T1000 (cell line): ENCODE measurements around the gene CDH4.

ENCODE experiments used
- DNase-seq: peaks from one replicate; lab custom pipeline; 2025; ENCODE audit warnings: mixed read lengths; lab: John Stamatoyannopoulos, UW

CDH4 gene

GRCh38 chr20:61356196-61356595, 104.1 kb downstream of the CDH4 start:
- DNase-seq, result no peak

GRCh38 chr20:61357119-61357518, 105.1 kb downstream of the CDH4 start:
- no peak for DNase-seq

- DNase-seq, result no peak
Measured at GRCh38 chr20:61359254-61359653, 107.2 kb downstream of the CDH4 start.

GRCh38 chr20:61360296-61360695, 108.2 kb downstream of the CDH4 start:
- DNase-seq, result no peak

- DNase-seq, result no peak
Measured at GRCh38 chr20:61360940-61361339, 108.9 kb downstream of the CDH4 start.

GRCh38 chr20:61361501-61361900, 109.4 kb downstream of the CDH4 start:
- DNase-seq, result no peak

GRCh38 chr20:61364147-61364546, 112.1 kb downstream of the CDH4 start:
- DNase-seq, result no peak

GRCh38 chr20:61366914-61367313, 114.9 kb downstream of the CDH4 start:
- no peak for DNase-seq

GRCh38 chr20:61369731-61370520, 117.9 kb downstream of the CDH4 start:
- DNase-seq, result no peak

- no peak for DNase-seq
Measured at GRCh38 chr20:61370841-61371303, 118.8 kb downstream of the CDH4 start.

GRCh38 chr20:61371501-61372136, 119.6 kb downstream of the CDH4 start:
- DNase-seq, result no peak

GRCh38 chr20:61372137-61373054, 120.3 kb downstream of the CDH4 start:
- DNase-seq, result no peak

- DNase-seq, result no peak
Measured at GRCh38 chr20:61373055-61373399, 121.0 kb downstream of the CDH4 start.

- no peak for DNase-seq
Measured at GRCh38 chr20:61373956-61374545, 122.0 kb downstream of the CDH4 start.

- DNase-seq, result no peak
Measured at GRCh38 chr20:61376541-61377240, 124.6 kb downstream of the CDH4 start.

- no peak for DNase-seq
Measured at GRCh38 chr20:61378694-61379355, 126.8 kb downstream of the CDH4 start.

GRCh38 chr20:61379898-61380544, 128.0 kb downstream of the CDH4 start:
- DNase-seq, result no peak

GRCh38 chr20:61380545-61380915, 128.5 kb downstream of the CDH4 start:
- no peak for DNase-seq

- no peak for DNase-seq
Measured at GRCh38 chr20:61382194-61382593, 130.1 kb downstream of the CDH4 start.

GRCh38 chr20:61385296-61385695, 133.2 kb downstream of the CDH4 start:
- no peak for DNase-seq

- DNase-seq, result no peak
Measured at GRCh38 chr20:61385731-61386130, 133.7 kb downstream of the CDH4 start.
